SKM-1 treated with dmso at 0.1 percent for 144 hours (cell line): ENCODE data around the gene KLHL15.

Source experiments
- DNase-seq: peaks from one replicate; lab custom pipeline; 2025; ENCODE audit not compliant: unreplicated experiment; lab: John Stamatoyannopoulos, UW

KLHL15 gene

DNA sequence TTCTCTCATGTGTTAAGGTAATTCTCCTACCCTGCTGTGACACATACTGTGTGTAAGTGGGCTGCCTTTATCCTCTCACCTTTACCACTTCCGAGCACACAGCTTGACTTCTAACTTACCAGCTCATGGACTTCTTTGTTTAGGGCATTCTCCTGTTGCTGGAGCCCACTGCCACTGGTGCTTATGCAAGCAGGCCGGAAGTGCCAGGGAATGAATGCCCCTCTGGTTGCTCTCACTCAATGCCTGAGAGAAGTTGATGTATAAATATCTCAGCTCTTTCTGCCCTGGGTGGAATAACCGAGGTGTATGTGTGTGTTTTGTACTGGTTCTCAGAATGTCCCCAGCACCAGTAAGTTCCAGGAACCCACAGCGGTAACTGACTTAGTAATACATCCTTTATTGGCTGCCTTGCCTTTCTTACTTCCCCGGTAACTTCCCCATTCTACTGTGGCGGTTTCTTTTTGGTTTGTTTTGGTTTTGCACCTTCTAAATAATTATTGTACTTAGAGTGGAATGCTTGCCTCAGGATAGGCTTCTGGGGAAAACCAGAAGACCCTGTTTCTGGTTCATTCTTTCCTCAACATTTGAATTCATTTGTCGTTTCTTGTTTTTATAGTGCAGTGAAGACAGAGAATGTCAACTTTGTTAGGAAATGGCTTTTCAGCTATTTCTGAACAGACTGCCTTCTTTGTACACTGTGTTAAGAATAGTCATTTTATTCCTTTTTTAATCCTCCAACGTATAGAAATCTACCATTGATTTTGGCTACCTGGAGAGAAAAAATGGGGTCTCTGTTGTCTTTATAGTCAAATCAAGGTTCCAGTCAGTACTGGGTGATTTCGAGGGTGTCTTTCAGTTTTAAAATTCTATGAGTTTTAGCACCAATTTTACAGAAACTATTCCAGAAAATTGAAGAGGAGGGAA, 73.7 kb downstream of the KLHL15 start:
- DNase-seq = peak; percentile 54

DNA sequence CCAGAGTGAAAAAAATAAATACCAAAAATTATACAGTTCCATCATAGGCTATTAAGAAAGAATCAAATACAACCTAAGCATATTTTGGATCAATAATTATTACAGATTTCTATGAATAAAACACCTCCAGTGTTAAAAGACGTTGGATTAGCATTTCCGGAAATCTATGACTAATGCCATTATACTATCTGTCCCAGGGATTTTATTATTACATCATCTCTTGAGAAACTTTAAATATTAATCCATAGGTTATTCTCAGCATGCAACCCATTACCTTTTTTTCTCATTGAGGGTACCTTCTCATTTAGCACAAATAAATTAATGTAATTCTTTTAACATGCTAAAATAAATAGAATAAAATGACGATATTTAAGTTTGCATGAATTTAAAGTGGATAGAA, 74.6 kb downstream of the KLHL15 start:
- no peak for DNase-seq

DNA sequence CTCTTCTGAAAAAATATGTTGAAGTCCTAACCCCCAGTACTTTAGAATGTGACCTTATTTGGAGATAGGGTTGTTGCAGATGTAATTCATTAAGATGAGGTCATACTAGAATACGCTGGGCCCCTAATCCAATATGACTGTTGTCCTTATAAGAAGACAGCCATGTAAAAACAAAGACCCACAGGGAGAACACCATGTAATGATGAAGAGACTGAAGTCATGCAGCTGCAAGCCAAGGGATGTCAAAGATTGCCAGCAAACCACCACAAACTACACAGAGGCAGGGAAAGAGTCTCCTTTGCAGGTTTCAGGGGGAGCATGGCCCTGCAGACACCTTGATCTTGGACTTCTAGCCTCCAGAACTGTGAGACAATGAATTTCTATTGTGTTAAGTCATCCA, 81.8 kb downstream of the KLHL15 start:
- DNase-seq = no peak

DNA sequence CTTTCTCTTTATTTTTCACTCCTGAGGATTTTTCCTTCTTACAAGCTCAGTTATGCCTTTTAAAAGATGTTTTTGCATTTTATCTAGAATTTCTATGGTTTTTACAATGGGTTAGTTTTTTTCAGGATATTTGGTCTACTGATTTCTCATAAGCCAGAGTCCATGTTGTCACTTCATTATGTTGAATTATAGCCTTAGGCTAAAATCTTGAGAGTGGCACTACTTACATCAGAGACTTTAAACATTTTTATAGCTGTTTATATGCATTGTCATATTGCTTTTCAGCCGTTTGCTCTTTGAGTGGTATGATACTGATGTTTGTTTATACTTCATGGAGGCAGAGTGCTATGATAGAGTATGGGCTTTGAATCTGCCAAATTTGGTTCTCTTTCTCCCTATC, 82.8 kb downstream of the KLHL15 start:
- DNase-seq = no peak

DNA sequence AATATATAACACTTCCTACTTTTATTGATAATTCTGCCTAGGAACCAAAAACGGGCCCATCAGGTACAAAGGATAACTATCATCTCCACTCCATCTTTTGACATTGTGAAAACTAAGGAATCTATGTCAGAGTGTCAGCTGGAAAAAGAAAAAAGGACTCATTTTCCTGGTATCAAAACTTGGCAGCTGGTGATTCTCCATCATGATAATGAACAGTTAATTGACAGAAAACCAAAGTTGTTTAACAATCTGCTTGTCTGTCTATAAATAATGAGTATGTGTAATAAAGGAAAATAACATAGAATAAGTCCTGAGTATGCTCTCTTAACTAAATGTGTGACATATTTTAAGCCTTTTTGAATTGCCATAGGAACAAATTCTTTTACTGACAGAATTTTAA, 87.8 kb downstream of the KLHL15 start:
- no peak for DNase-seq

DNA sequence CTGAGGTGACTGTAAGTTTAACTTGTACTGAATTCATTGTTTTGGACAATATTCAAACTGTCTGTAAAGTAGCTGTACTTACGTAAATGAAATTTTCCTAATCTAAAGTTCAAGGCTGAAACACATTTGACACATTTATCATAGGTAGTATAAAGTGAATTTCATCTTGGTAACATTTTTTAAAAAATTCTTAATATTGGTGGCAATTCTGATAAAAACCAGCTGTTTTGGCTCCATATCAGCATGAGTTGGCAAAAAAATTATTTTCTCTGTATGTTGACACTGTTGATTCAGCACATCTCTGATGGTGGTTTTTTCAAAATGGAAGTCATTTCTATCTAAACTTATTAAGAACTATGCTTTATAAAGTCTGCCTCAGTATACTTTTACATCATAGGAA, 88.3 kb downstream of the KLHL15 start:
- no peak for DNase-seq

DNA sequence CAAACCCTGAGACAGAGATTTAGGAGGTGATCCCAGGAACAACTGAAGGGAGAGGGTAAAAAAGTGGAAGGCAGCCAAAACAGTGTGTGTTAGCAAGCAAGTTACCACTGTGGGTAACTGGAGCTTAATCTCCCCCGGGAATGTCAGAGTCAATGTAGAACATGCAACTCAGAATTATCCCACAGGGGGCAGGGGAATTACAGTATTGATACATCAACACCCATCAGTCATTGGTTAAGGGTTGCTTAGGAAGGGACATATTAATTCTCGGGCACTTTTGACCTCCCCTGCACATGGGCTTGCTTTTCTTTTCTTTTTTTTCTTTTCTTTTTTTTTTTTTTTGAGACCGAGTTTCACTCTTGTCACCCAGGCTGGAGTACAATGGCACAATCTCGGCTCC, 89.9 kb downstream of the KLHL15 start:
- no peak for DNase-seq

DNA sequence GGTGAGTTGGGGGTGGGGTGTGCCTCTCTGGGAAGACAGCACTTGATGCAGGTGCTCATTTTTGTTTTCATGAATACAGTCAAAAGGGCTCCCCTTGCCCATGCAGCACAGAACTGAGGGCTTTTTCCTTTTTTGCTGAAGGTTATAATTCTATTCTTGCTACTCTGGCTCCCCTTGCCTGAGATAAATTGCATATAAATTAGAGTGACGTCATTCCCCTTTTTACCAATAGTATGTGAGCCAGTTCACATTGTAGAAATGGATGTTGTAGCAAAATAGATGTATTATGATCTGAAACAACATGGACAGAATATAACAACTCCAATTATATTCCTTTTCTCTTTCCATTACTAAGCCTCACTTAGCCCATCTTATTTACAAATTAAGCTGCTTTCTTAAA, 90.8 kb downstream of the KLHL15 start:
- DNase-seq = no peak

DNA sequence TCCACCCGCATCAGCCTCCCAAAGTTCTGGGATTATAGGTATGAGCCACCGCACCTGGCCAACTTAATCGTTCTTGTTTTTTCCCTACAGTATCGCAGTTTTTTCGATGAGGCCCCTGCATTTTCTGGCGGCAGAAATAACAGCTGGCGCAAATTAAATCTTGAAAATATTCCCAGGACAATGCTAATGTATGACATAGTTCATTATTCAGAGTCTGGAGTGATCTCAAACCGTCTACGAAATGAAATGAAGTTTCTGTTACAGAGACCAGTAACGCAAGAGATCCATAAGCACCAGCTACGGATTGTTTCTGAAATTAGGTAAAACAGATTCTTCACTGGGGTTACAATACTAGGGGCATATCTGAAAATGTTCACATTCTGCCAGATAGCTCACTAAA, 91.9 kb downstream of the KLHL15 start:
- no peak for DNase-seq
